Trophoblast cell (in vitro differentiated cells and primary cell): ENCODE data around the gene MPHOSPH8.

Experiments used
- DNase-seq, 2 donors: peaks; one replicate each; pipeline ENCODE4 v3.0.0-alpha.2; 2016
- H2AFZ ChIP-seq: 2 replicates; pipeline ENCODE4 v1.6.1; 2013; ENCODE audit warnings: low read length, moderate library complexity, mild to moderate bottlenecking; ENCODE audit not compliant: insufficient read depth, poor library complexity
- H2AK5ac ChIP-seq: 2 replicates; pipeline ENCODE4 v1.6.1; 2013; ENCODE audit warnings: mild to moderate bottlenecking, low read length
- H2BK120ac ChIP-seq: 2 replicates; pipeline ENCODE4 v1.6.1; 2013; ENCODE audit warnings: low read length, mild to moderate bottlenecking, moderate library complexity; ENCODE audit not compliant: insufficient read depth, poor library complexity
- H2BK12ac ChIP-seq: 2 replicates; pipeline ENCODE4 v1.6.1; 2013; ENCODE audit warnings: mild to moderate bottlenecking, low read length, moderate library complexity
- H2BK5ac ChIP-seq: 2 replicates; pipeline ENCODE4 v1.6.1; 2013; ENCODE audit warnings: low read length, low read depth, moderate library complexity, mild to moderate bottlenecking; ENCODE audit not compliant: poor library complexity
- H3K14ac ChIP-seq: 2 replicates; pipeline ENCODE4 v1.6.1; 2013; ENCODE audit warnings: mild to moderate bottlenecking, low read length
- H3K18ac ChIP-seq: 2 replicates; pipeline ENCODE4 v1.6.1; 2013; ENCODE audit warnings: mild to moderate bottlenecking, low read length
- H3K23ac ChIP-seq: 2 replicates; pipeline ENCODE4 v1.6.1; 2013; ENCODE audit warnings: low read length
- H3K27ac ChIP-seq: 2 replicates; pipeline ENCODE4 v1.5.1; 2013; ENCODE audit warnings: low read depth, mild to moderate bottlenecking, inconsistent platforms, low read length, moderate library complexity
- H3K27me3 ChIP-seq: 2 replicates; pipeline ENCODE4 v1.6.1; 2013; ENCODE audit warnings: inconsistent platforms, mild to moderate bottlenecking, low read length, moderate library complexity; ENCODE audit not compliant: insufficient read depth
- H3K36me3 ChIP-seq, 2 experiments: 1 replicate in 1 of 2; 2 replicates in 1 of 2; pipeline ENCODE4 v1.6.1; 2013; ENCODE audit warnings: low read length in 2 of 2, mild to moderate bottlenecking in 2 of 2, moderate library complexity in 1 of 2; ENCODE audit not compliant: insufficient read depth in 2 of 2, control insufficient read depth in 1 of 2
- H3K4ac ChIP-seq: 2 replicates; pipeline ENCODE4 v1.6.1; 2013; ENCODE audit warnings: low read depth, mild to moderate bottlenecking, low read length, moderate library complexity
- H3K4me1 ChIP-seq, 2 experiments: 1 replicate in 1 of 2; 2 replicates in 1 of 2; pipeline ENCODE4 v1.6.1; 2013; ENCODE audit warnings: low read length in 2 of 2, mild to moderate bottlenecking in 2 of 2, moderate library complexity in 1 of 2; ENCODE audit not compliant: insufficient read depth in 2 of 2, control insufficient read depth in 1 of 2
- H3K4me2 ChIP-seq: 2 replicates; pipeline ENCODE4 v1.6.1; 2013; ENCODE audit warnings: inconsistent platforms, mild to moderate bottlenecking, low read length, moderate library complexity
- H3K4me3 ChIP-seq: 2 replicates; pipeline ENCODE4 v1.5.1; 2013; ENCODE audit warnings: mild to moderate bottlenecking, low read depth, low read length, inconsistent platforms
- H3K79me1 ChIP-seq: one replicate; pipeline ENCODE4 v1.6.1; 2013; ENCODE audit warnings: low read length
- H3K79me2 ChIP-seq: 2 replicates; pipeline ENCODE4 v1.6.1; 2013; ENCODE audit warnings: low read length, mild to moderate bottlenecking; ENCODE audit not compliant: control insufficient read depth, insufficient read depth, poor library complexity
- H3K9ac ChIP-seq: 2 replicates; pipeline ENCODE4 v1.6.1; 2013; ENCODE audit warnings: mild to moderate bottlenecking, low read length
- H3K9me3 ChIP-seq: 2 replicates; pipeline ENCODE4 v1.6.1; 2013; ENCODE audit warnings: low read depth, mild to moderate bottlenecking, control low read depth, inconsistent platforms, low read length; ENCODE audit not compliant: insufficient read depth
- H4K12ac ChIP-seq: 2 replicates; pipeline ENCODE4 v1.6.1; 2013; ENCODE audit warnings: low read depth, mild to moderate bottlenecking, low read length, moderate library complexity
- H4K8ac ChIP-seq: 2 replicates; pipeline ENCODE4 v1.6.1; 2013; ENCODE audit warnings: low read depth, mild to moderate bottlenecking, low read length, moderate library complexity
- H4K91ac ChIP-seq: one replicate; pipeline ENCODE4 v1.6.1; 2013; ENCODE audit warnings: low read depth, mild to moderate bottlenecking, low read length, moderate library complexity
- WGBS: extraction: QIAGEN DNeasy Blood & Tissue Kit; methylation state at CpG from one replicate; pipeline ENCODE4 v1.1.7; 2013; ENCODE audit warnings: missing lambda C conversion rate; ENCODE audit not compliant: insufficient read length, insufficient coverage; ENCODE audit errors: extremely low coverage; 5-methylcytosine and 5-hydroxymethylcytosine counted together

MPHOSPH8 gene

GRCh38 chr13:19645000-19645399 lies 11.5 kb downstream of the MPHOSPH8 start:
- H2BK120ac ChIP-seq = no peak overlapping the region
- H3K36me3 ChIP-seq = peaks cover 8 to 17% of the 10 kb centered on the region in 2 experiments
- H3K4me3 ChIP-seq = no peak overlapping the region
- H3K79me2 ChIP-seq = no peaks in the 10 kb centered on the region
- no peak overlapping the region for H4K8ac ChIP-seq
- H3K27me3 ChIP-seq = no peaks in the 10 kb centered on the region
- no peak overlapping the region for H2BK12ac ChIP-seq
- H3K4me1 ChIP-seq = no peaks in the 10 kb centered on the region
- no peak overlapping the region for H4K91ac ChIP-seq
- no peak overlapping the region for H3K4ac ChIP-seq
- DNase-seq = no peak
- no peak overlapping the region for H3K9ac ChIP-seq
- H2AFZ ChIP-seq = no peak overlapping the region
- peak overlapping the region; percentile 72 for H3K18ac ChIP-seq
- H3K14ac ChIP-seq = no peak overlapping the region
- no peak overlapping the region for H3K23ac ChIP-seq
- no peak overlapping the region for H4K12ac ChIP-seq
- H3K27ac ChIP-seq = no peak overlapping the region
- no peaks in the 10 kb centered on the region for H3K79me1 ChIP-seq
- peaks cover 1% of the 10 kb centered on the region for H3K9me3 ChIP-seq
- H2AK5ac ChIP-seq = no peak overlapping the region
- no peak overlapping the region for H2BK5ac ChIP-seq
- WGBS = no CpG with 5 or more reads among the region's 2 CpGs
- no peak overlapping the region for H3K4me2 ChIP-seq

- Histone ChIP-seq H3K9ac (no peak overlapping the region), H3K27me3 (no peaks in the 10 kb centered on the region)
- WGBS = no CpG with 5 or more reads among the region's 4 CpGs
Measured at GRCh38 chr13:19646063-19646462, 12.6 kb downstream of the MPHOSPH8 start.

GRCh38 chr13:19650742-19651141 lies 17.3 kb downstream of the MPHOSPH8 start:
- Histone ChIP-seq H2AFZ (no peak overlapping the region), H3K4me2 (no peak overlapping the region), H3K4ac (no peak overlapping the region), H2AK5ac (no peak overlapping the region), H3K18ac (no peak overlapping the region), H3K4me1 (no peaks in the 10 kb centered on the region), H3K79me1 (no peaks in the 10 kb centered on the region), H4K12ac (no peak overlapping the region), H3K23ac (no peak overlapping the region), H3K36me3 (peaks cover 15 to 19% of the 10 kb centered on the region in 2 experiments), H4K8ac (no peak overlapping the region), H4K91ac (no peak overlapping the region), H3K79me2 (no peaks in the 10 kb centered on the region), H2BK12ac (no peak overlapping the region), H3K27me3 (no peaks in the 10 kb centered on the region), H3K9me3 (no peaks in the 10 kb centered on the region), H3K4me3 (no peak overlapping the region), H3K14ac (no peak overlapping the region), H3K9ac (no peak overlapping the region), H2BK120ac (no peak overlapping the region), H2BK5ac (no peak overlapping the region), H3K27ac (no peak overlapping the region)
- no peak for DNase-seq
- no CpG with 5 or more reads among the region's 4 CpGs for WGBS

More at GRCh38 chr13:19646063-19646462, 12.6 kb downstream of the MPHOSPH8 start:
- Histone ChIP-seq H3K18ac (no peak overlapping the region), H3K4me2 (no peak overlapping the region), H3K27ac (no peak overlapping the region), H4K8ac (no peak overlapping the region), H2AFZ (no peak overlapping the region), H3K23ac (no peak overlapping the region), H2BK5ac (no peak overlapping the region), H4K91ac (no peak overlapping the region), H3K79me2 (no peaks in the 10 kb centered on the region), H3K4me3 (no peak overlapping the region), H3K36me3 (peaks cover 9 to 18% of the 10 kb centered on the region in 2 experiments), H2BK12ac (no peak overlapping the region), H3K79me1 (no peaks in the 10 kb centered on the region), H3K9me3 (peaks cover 1% of the 10 kb centered on the region), H2AK5ac (no peak overlapping the region), H2BK120ac (no peak overlapping the region), H3K4ac (no peak overlapping the region), H3K14ac (no peak overlapping the region), H3K4me1 (no peaks in the 10 kb centered on the region), H4K12ac (no peak overlapping the region)
- DNase-seq = no peak

- Histone ChIP-seq H2BK120ac (no peak overlapping the region), H3K4ac (no peak overlapping the region), H4K12ac (no peak overlapping the region), H4K91ac (no peak overlapping the region), H3K23ac (no peak overlapping the region), H2AK5ac (no peak overlapping the region), H3K14ac (no peak overlapping the region), H3K4me2 (no peak overlapping the region), H3K18ac (no peak overlapping the region), H3K79me1 (no peaks in the 10 kb centered on the region), H3K27ac (no peak overlapping the region), H3K4me3 (no peak overlapping the region), H2AFZ (no peak overlapping the region), H2BK12ac (no peak overlapping the region), H4K8ac (no peak overlapping the region), H3K27me3 (no peaks in the 10 kb centered on the region), H3K79me2 (no peaks in the 10 kb centered on the region), H3K4me1 (peaks cover 4 to 9% of the 10 kb centered on the region in 2 experiments), H3K9me3 (no peaks in the 10 kb centered on the region), H3K36me3 (peaks cover 14 to 17% of the 10 kb centered on the region in 2 experiments), H3K9ac (no peak overlapping the region), H2BK5ac (no peak overlapping the region)
- no CpG with 5 or more reads among the region's 4 CpGs for WGBS
- DNase-seq = no peak
Measured at GRCh38 chr13:19657872-19658591, 24.6 kb downstream of the MPHOSPH8 start.
